SJCRH30 (cell line): ENCODE results near the gene GUCY2D. TPM values are rescaled to one million over a fixed set of nuclear protein-coding genes. Genes with fewer than 3 reads are reported as not detected.

Experiments used
- DNase-seq, 2 experiments: peaks; one replicate each; pipeline ENCODE4 v3.0.0-alpha.2; 2015 to 2020
- H3K27ac ChIP-seq: fragments of 250-450 bp; sonication (Bioruptor Pico); 2 replicates; pipeline ENCODE4 v1.5.1; 2020; ENCODE audit warnings: mild to moderate bottlenecking, moderate library complexity
- H3K27me3 ChIP-seq: fragments of 250-450 bp; sonication (Bioruptor Pico); 2 replicates; pipeline ENCODE4 v1.5.1; 2020; ENCODE audit warnings: mild to moderate bottlenecking, moderate library complexity
- H3K36me3 ChIP-seq: fragments of 250-450 bp; sonication (Bioruptor Pico); 2 replicates; pipeline ENCODE4 v1.5.1; 2020; ENCODE audit warnings: mild to moderate bottlenecking, moderate library complexity
- H3K4me1 ChIP-seq: fragments of 250-450 bp; sonication (Bioruptor Pico); 2 replicates; pipeline ENCODE4 v1.5.1; 2020; ENCODE audit warnings: mild to moderate bottlenecking, moderate library complexity
- H3K4me3 ChIP-seq: fragments of 250-450 bp; sonication (Bioruptor Pico); 2 replicates; pipeline ENCODE4 v1.5.1; 2020; ENCODE audit warnings: mild to moderate bottlenecking, moderate library complexity
- H3K9me3 ChIP-seq: fragments of 250-450 bp; sonication (Bioruptor Pico); replicated peaks from 2 replicates; pipeline ENCODE4 v1.5.1; 2020; ENCODE audit warnings: mild to moderate bottlenecking, moderate library complexity
- total RNA-seq: library from RNA; depleted of rRNA; stranded (reverse); fragments of >200 nt; shearing (Covaris generic); gene quantifications from 2 replicates; pipeline ENCODE4 v1.2.3, GENCODE V29; 2014; rRNA removed

Gene GUCY2D
- total RNA-seq, 1 experiment from 2014 or later: not detected

GRCh38 chr17:8069587-8069860 is 67.1 kb downstream of the GUCY2D start:
- no peaks in the 10 kb centered on the region for H3K36me3 ChIP-seq
- H3K4me1 ChIP-seq: no peaks in the 10 kb centered on the region
- H3K27ac ChIP-seq: no peak overlapping the region
- no peak for DNase-seq
- H3K27me3 ChIP-seq: peaks cover 8% of the 10 kb centered on the region
- no peak overlapping the region for H3K4me3 ChIP-seq
- H3K9me3 ChIP-seq: no peaks in the 10 kb centered on the region

Other genes with a start within 250 kb of the GUCY2D start
- gene KDM6B, start 168.4 kb upstream of the GUCY2D start, total RNA-seq: 6.4 and 9.0 TPM in 2 replicates
- gene TMEM88, start 147.5 kb upstream of the GUCY2D start, total RNA-seq: 0.36 and 0.63 TPM in 2 replicates
- 30.4 and 45.3 TPM in 2 replicates for gene NAA38, start 145.1 kb upstream of the GUCY2D start, total RNA-seq
- gene CYB5D1, start 144.6 kb upstream of the GUCY2D start, total RNA-seq: 3.5 and 5.3 TPM in 2 replicates
- gene CHD3, start 113.8 kb upstream of the GUCY2D start, total RNA-seq: 101 and 109 TPM in 2 replicates
- 6.6 and 7.1 TPM in 2 replicates for gene RNF227, start 86.3 kb upstream of the GUCY2D start, total RNA-seq
- 0.61 and 0.73 TPM in 2 replicates for gene KCNAB3, start 72.8 kb upstream of the GUCY2D start, total RNA-seq
- gene TRAPPC1, start 70.7 kb upstream of the GUCY2D start, total RNA-seq: 36.5 and 38.8 TPM in 2 replicates
- gene CNTROB, start 70.4 kb upstream of the GUCY2D start, total RNA-seq: 27.5 and 29.8 TPM in 2 replicates
- not detected in 2 replicates for gene ALOX15B, start 36.4 kb downstream of the GUCY2D start, total RNA-seq
- not detected in 2 replicates for gene ALOX12B, start 85.1 kb downstream of the GUCY2D start, total RNA-seq
- gene ALOXE3, start 115.9 kb downstream of the GUCY2D start, total RNA-seq: not detected in 2 replicates
- 0.79 and 0.91 TPM in 2 replicates for gene HES7, start 121.5 kb downstream of the GUCY2D start, total RNA-seq
- 9.3 and 13.5 TPM in 2 replicates for gene PER1, start 149.8 kb downstream of the GUCY2D start, total RNA-seq
- gene VAMP2, start 160.3 kb downstream of the GUCY2D start, total RNA-seq: 6.1 and 7.9 TPM in 2 replicates
- gene TMEM107, start 173.8 kb downstream of the GUCY2D start, total RNA-seq: 13.0 and 19.8 TPM in 2 replicates
- 1.9 and 2.2 TPM in 2 replicates for gene BORCS6, start 187.6 kb downstream of the GUCY2D start, total RNA-seq
- gene AURKB, start 208.0 kb downstream of the GUCY2D start, total RNA-seq: 108 and 113 TPM in 2 replicates
- 6.9 and 8.3 TPM in 2 replicates for gene CTC1, start 245.4 kb downstream of the GUCY2D start, total RNA-seq
- 55.8 and 64.6 TPM in 2 replicates for gene PFAS, start 246.7 kb downstream of the GUCY2D start, total RNA-seq